Stimulated activated CD4-positive, alpha-beta T cell treated with anti-CD3 and anti-CD28 coated beads, TNF-alpha, amount 100 ng/mL, for 4 hours (primary cell): ENCODE measurements around the gene NLRX1.
"Not testable (repeated sequence)": the region's sequence is repeated elsewhere in the genome, so short reads cannot be mapped to it uniquely, and the experiment has no call there.

Experiments used
- DNase-seq, 3 experiments: peaks; one replicate each; pipeline ENCODE4 v3.0.0-alpha.2; 2020; ENCODE audit warnings: low read depth in 3 of 3

The NLRX1 gene

GRCh38 chr11:119207415-119207960, 39.0 kb downstream of the NLRX1 start:
- DNase-seq, result no peak

- DNase-seq, result no peak
These were observed 40.7 kb downstream of the NLRX1 start for GRCh38 chr11:119209186-119209585.

- DNase-seq, result no peak
These were observed 41.5 kb downstream of the NLRX1 start for GRCh38 chr11:119210050-119210449.

GRCh38 chr11:119218141-119218878, 49.8 kb downstream of the NLRX1 start:
- no peak for DNase-seq

- no peak for DNase-seq
These were observed 53.8 kb downstream of the NLRX1 start for GRCh38 chr11:119222308-119222707.

GRCh38 chr11:119222891-119223290, 54.4 kb downstream of the NLRX1 start:
- no peak for DNase-seq

GRCh38 chr11:119223856-119224255, 55.3 kb downstream of the NLRX1 start:
- DNase-seq, result no peak

- not testable (repeated sequence) for DNase-seq
These were observed 60.2 kb downstream of the NLRX1 start for GRCh38 chr11:119228535-119229287.

GRCh38 chr11:119229288-119229672, 60.8 kb downstream of the NLRX1 start:
- no peak for DNase-seq

GRCh38 chr11:119229741-119230140, 61.2 kb downstream of the NLRX1 start:
- DNase-seq, result no peak
